Activated T-helper 17 cell treated with anti-CD3 and anti-CD28 coated beads, Interleukin-2, amount 50 U/mL, for 72 hours (primary cell): ENCODE results near the gene CDK5. TPM values are rescaled to one million over a fixed set of nuclear protein-coding genes. Genes with fewer than 3 reads are reported as not detected.
A peak's percentile ranks its signal among the peaks of the same experiment; 100 is the strongest.
"Not testable (repeated sequence)": the region's sequence is repeated elsewhere in the genome, so short reads cannot be mapped to it uniquely, and the experiment has no call there.

Experiments used
- ATAC-seq: fragments of 150-1000 bp; cut with Tn5 transposase; replicated peaks from 2 replicates; pipeline ENCODE4 v1.10.0; 2021; ENCODE audit warnings: mild to moderate bottlenecking, moderate library complexity
- H3K27ac Mint-ChIP-seq: one replicate; pipeline ENCODE4 v1.8.0; 2022; ENCODE audit warnings: mixed read lengths
- H3K27me3 Mint-ChIP-seq: one replicate; pipeline ENCODE4 v1.8.0; 2022; ENCODE audit warnings: mixed read lengths
- H3K36me3 Mint-ChIP-seq: one replicate; pipeline ENCODE4 v1.8.0; 2022; ENCODE audit warnings: low read depth, mild to moderate bottlenecking, mixed read lengths
- H3K4me1 Mint-ChIP-seq: one replicate; pipeline ENCODE4 v1.8.0; 2022; ENCODE audit warnings: mixed read lengths
- H3K4me3 Mint-ChIP-seq: one replicate; pipeline ENCODE4 v1.8.0; 2022; ENCODE audit warnings: mild to moderate bottlenecking, mixed read lengths
- H3K9me3 Mint-ChIP-seq: one replicate; pipeline ENCODE4 v1.8.0; 2022; ENCODE audit warnings: mixed read lengths
- total RNA-seq, 2 donors: library from RNA; stranded (reverse); gene quantifications; one replicate each; pipeline ENCODE4 v1.2.3, GENCODE V29; 2022

Gene CDK5
- total RNA-seq, 2 donors from 2014 or later: 9.0 to 23.4 TPM

- H3K4me1 Mint-ChIP-seq: no peaks in the 10 kb centered on the region
- ATAC-seq: no peak
- H3K9me3 Mint-ChIP-seq: no peaks in the 10 kb centered on the region
- no peak overlapping the region for H3K4me3 Mint-ChIP-seq
- H3K36me3 Mint-ChIP-seq: peaks cover 8% of the 10 kb centered on the region
- H3K27me3 Mint-ChIP-seq: no peaks in the 10 kb centered on the region
- no peak overlapping the region for H3K27ac Mint-ChIP-seq
Observed at GRCh38 chr7:151046603-151047573, 10.8 kb downstream of the CDK5 start.

DNA sequence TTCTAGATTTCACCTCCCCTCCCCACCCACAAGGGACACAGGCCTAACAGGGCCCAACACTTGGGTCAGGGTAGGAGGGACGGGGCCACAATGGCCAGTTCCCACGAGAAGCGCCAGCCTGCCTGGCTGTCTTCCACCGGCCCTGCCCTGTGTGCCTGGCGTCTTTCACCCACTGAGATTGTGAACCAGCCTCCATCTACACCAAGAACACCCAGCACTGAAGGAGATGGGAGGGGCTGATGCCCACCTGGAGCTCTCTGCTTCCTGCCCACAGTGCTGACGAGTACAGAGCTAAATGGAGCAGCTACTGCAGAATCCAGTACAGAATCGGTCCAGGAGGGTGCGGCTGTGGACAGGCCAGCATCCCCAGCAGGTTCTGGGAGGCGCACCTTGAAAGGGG is 11.7 kb downstream of the CDK5 start:
- Mint-ChIP-seq H3K4me1 (no peaks in the 10 kb centered on the region), H3K36me3 (peaks cover 8% of the 10 kb centered on the region), H3K9me3 (no peaks in the 10 kb centered on the region), H3K27me3 (no peaks in the 10 kb centered on the region), H3K27ac (no peak overlapping the region), H3K4me3 (no peak overlapping the region)
- ATAC-seq: no peak

DNA sequence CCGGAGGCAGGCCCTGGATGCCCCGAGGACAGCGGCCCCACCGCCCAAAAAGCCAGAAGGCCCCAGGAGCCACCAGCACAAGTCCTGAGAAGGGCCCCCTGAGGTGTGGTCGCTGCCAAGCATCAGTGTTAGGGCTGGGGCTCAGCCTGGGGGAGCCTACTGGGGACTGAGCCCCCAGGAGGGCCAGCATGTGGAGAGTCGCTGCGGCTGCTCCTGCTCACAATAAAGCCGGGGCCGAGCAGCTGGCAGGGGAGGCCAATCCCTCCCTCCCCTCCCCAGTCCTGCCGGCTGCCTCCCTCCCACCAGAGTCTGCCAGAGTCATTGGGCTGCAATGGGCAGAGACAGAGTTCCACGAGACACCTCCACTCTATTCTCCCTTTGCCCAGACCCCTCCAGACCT is 12.4 kb downstream of the CDK5 start:
- H3K9me3 Mint-ChIP-seq: no peaks in the 10 kb centered on the region
- H3K27me3 Mint-ChIP-seq: no peaks in the 10 kb centered on the region
- H3K4me3 Mint-ChIP-seq: no peak overlapping the region
- H3K27ac Mint-ChIP-seq: no peak overlapping the region
- H3K36me3 Mint-ChIP-seq: peaks cover 8% of the 10 kb centered on the region
- no peaks in the 10 kb centered on the region for H3K4me1 Mint-ChIP-seq
- no peak for ATAC-seq

GRCh38 chr7:151043959-151044358 is 13.7 kb downstream of the CDK5 start:
- peaks cover 12% of the 10 kb centered on the region for H3K36me3 Mint-ChIP-seq
- ATAC-seq: no peak
- H3K4me1 Mint-ChIP-seq: peaks cover 10% of the 10 kb centered on the region
- H3K4me3 Mint-ChIP-seq: no peak overlapping the region
- H3K27me3 Mint-ChIP-seq: no peaks in the 10 kb centered on the region
- no peak overlapping the region for H3K27ac Mint-ChIP-seq
- H3K9me3 Mint-ChIP-seq: no peaks in the 10 kb centered on the region

DNA sequence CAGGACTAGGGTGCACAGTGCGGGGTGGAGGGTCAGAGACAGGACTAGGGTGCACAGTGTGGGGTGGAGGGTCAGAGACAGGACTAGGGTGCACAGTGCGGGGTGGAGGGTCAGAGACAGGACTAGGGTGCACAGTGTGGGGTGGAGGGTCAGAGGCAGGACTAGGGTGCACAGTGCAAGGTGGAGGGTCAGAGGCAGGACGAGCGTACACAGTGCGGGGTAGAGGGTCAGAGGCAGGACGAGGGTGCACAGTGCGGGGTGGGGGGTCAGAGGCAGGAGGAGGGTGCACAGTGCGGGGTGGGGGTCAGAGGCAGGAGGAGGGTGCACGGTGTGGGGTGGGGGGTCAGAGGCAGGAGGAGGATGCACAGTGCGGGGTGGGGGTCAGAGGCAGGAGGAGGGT is 14.2 kb downstream of the CDK5 start:
- not testable (repeated sequence) for ATAC-seq, H3K27me3 Mint-ChIP-seq, H3K4me3 Mint-ChIP-seq, H3K27ac Mint-ChIP-seq, H3K9me3 Mint-ChIP-seq
- H3K36me3 Mint-ChIP-seq: peaks cover 14% of the 10 kb centered on the region
- H3K4me1 Mint-ChIP-seq: peaks cover 11% of the 10 kb centered on the region

DNA sequence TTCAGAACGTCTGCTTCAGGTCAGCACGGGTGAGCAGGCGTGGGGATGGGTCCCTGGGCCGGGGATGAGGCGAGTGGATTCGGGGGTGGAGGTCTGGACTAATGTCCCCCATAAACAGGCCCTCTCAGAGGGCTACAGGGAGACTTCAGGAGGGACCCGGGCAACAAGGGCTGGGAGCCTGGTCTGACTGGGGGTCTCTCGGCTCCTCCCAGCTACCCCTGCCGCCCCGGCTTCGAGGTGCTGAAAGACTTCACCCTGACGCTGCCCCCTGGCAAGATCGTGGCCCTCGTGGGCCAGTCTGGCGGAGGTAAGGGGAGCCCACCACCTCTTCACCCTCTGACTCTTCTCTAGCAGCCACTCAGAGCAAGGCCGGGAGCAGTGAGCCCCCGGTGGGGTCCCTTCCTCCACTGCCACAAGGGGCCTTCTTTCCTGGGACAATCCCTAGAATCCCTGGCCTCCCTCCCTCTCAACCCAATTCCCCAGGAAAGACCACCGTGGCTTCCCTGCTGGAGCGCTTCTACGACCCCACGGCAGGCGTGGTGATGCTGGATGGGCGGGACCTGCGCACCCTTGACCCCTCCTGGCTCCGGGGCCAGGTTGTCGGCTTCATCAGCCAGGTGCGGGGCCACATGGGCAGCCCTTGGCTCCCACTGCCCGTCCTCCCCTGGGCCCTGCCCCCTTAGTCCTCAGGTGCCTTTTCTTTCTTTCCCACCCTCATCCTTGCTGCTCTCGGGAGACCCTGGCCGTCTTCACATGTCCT is 16.9 kb downstream of the CDK5 start:
- Mint-ChIP-seq H3K27me3 (no peaks in the 10 kb centered on the region), H3K4me3 (no peak overlapping the region), H3K9me3 (no peaks in the 10 kb centered on the region), H3K27ac (no peak overlapping the region), H3K36me3 (peaks cover 25% of the 10 kb centered on the region), H3K4me1 (peaks cover 11% of the 10 kb centered on the region)
- no peak for ATAC-seq

- no peaks in the 10 kb centered on the region for H3K9me3 Mint-ChIP-seq
- H3K36me3 Mint-ChIP-seq: peaks cover 30% of the 10 kb centered on the region
- peaks cover 11% of the 10 kb centered on the region for H3K4me1 Mint-ChIP-seq
- peak overlapping the region; percentile 61 for H3K4me3 Mint-ChIP-seq
- no peak for ATAC-seq
- no peaks in the 10 kb centered on the region for H3K27me3 Mint-ChIP-seq
- H3K27ac Mint-ChIP-seq: peak overlapping the region; percentile 88
Observed at GRCh38 chr7:151039850-151040548, 17.7 kb downstream of the CDK5 start.

DNA sequence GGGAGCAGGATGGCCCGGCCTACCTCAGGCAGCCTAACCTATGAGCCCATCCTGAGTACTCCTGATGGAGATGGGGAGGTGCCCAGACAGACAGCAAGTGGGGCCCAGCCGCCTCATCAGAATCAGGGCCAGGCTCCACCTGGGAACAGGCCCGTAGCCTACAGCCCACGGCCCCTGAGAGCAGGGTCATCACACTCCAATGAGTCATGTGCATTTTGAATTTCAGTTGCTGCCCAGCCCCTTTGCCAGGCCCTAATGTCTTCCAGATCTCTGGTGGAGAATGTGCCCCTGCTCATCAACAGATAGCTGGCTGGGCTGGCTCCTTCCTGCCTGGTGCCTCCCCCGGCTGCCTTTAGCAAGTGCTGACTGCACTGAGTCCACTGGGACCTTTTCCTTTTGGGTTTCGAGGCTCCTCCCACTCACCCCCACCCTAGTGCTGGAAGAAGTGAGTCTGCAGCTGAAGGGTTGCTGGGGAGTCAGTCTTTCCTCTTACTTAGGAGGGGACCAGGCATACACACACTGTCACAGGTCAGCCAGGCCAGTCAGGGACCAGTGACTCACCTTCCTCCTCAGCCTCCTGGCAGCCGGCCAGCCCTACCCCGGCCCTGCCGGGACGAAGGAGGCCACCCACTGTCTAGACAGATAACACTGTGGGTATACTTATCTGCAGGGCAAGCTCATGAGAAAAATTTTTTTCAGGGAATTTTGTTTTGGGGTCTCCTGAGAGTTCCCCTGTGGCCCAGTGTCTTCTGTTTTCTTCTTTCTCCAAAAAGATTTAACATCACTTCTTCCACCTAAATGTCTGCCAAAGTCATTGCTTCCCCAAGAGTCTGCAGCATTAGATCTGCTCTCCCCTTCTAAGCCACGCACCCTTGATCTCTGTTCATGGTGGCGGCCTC is 18.5 kb downstream of the CDK5 start:
- ATAC-seq: peak; percentile 97
- H3K36me3 Mint-ChIP-seq: peaks cover 26% of the 10 kb centered on the region
- H3K27me3 Mint-ChIP-seq: no peaks in the 10 kb centered on the region
- no peaks in the 10 kb centered on the region for H3K9me3 Mint-ChIP-seq
- H3K27ac Mint-ChIP-seq: peak overlapping the region; percentile 88
- peak overlapping the region; percentile 61 for H3K4me3 Mint-ChIP-seq
- peaks cover 11% of the 10 kb centered on the region for H3K4me1 Mint-ChIP-seq

DNA sequence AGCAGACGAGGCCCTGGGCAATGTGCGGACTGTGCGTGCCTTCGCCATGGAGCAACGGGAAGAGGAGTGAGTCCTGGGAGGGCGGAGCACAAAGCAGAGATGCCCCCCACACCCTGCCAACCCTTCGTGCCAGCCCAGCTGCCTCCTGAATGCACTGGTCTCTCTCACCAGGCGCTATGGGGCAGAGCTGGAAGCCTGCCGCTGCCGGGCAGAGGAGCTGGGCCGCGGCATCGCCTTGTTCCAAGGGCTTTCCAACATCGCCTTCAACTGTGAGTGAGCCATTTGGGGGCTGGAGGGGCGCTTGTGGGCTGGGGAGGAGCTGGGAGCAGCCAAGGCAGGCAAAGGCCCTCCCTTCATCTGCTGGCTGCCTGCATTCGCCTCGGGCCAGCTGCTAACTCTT is 21.8 kb downstream of the CDK5 start:
- Mint-ChIP-seq H3K27ac (no peak overlapping the region), H3K9me3 (no peaks in the 10 kb centered on the region), H3K4me3 (no peak overlapping the region), H3K27me3 (no peaks in the 10 kb centered on the region), H3K4me1 (peaks cover 14% of the 10 kb centered on the region), H3K36me3 (peaks cover 34% of the 10 kb centered on the region)
- no peak for ATAC-seq

GRCh38 chr7:151035026-151035717 is 22.5 kb downstream of the CDK5 start:
- Mint-ChIP-seq H3K4me3 (no peak overlapping the region), H3K4me1 (peaks cover 14% of the 10 kb centered on the region), H3K9me3 (no peaks in the 10 kb centered on the region), H3K27me3 (no peaks in the 10 kb centered on the region), H3K27ac (no peak overlapping the region), H3K36me3 (peaks cover 34% of the 10 kb centered on the region)
- ATAC-seq: no peak

- Mint-ChIP-seq H3K27ac (no peak overlapping the region), H3K27me3 (no peaks in the 10 kb centered on the region)
- no peak for ATAC-seq
Observed at GRCh38 chr7:151034312-151035025, 23.2 kb downstream of the CDK5 start.

GRCh38 chr7:151033864-151034249 is 23.8 kb downstream of the CDK5 start:
- Mint-ChIP-seq H3K4me1 (peaks cover 7% of the 10 kb centered on the region), H3K9me3 (no peaks in the 10 kb centered on the region), H3K27ac (no peak overlapping the region), H3K4me3 (no peak overlapping the region), H3K36me3 (peaks cover 30% of the 10 kb centered on the region), H3K27me3 (no peaks in the 10 kb centered on the region)
- no peak for ATAC-seq

More at GRCh38 chr7:151034312-151035025, 23.2 kb downstream of the CDK5 start:
- Mint-ChIP-seq H3K36me3 (peaks cover 34% of the 10 kb centered on the region), H3K4me3 (no peak overlapping the region), H3K9me3 (no peaks in the 10 kb centered on the region), H3K4me1 (peaks cover 12% of the 10 kb centered on the region)
